CD14-positive monocyte (primary cell): ENCODE results near the gene CNTNAP2. TPM values are rescaled to one million over a fixed set of nuclear protein-coding genes. Genes with fewer than 3 reads are reported as not detected.

Experiments
- DNase-seq, 3 donors: peaks; one replicate each; pipeline ENCODE4 v3.0.0-alpha.2; 2011 to 2022
- H2AFZ ChIP-seq: 2 replicates; pipeline ENCODE4 v1.6.0; 2012; ENCODE audit warnings: mild to moderate bottlenecking, low read depth, low read length, inconsistent platforms; ENCODE audit not compliant: insufficient read depth, poor library complexity, severe bottlenecking
- H3K27ac ChIP-seq, 2 donors: 1 replicate in 1 of 2; 2 replicates in 1 of 2; pipeline ENCODE4 v1.5.1; 2012 to 2013; ENCODE audit warnings: low read length in 2 of 2, control low read depth in 1 of 2, inconsistent platforms in 1 of 2, low read depth in 1 of 2, mild to moderate bottlenecking in 1 of 2
- H3K27me3 ChIP-seq, 2 donors: one replicate each; pipeline versions ENCODE4 v1.6.0 to v1.6.1; 2011 to 2013; ENCODE audit warnings: low read length in 2 of 2; ENCODE audit not compliant: control insufficient read depth in 2 of 2, insufficient read depth in 2 of 2
- H3K36me3 ChIP-seq, 2 donors: replicated peaks in 1 of 2; 1 replicate in 1 of 2; 2 replicates in 1 of 2; pipeline versions ENCODE4 v1.5.1 to v1.6.1; 2012 to 2013; ENCODE audit warnings: low read length in 2 of 2, control low read depth in 1 of 2, inconsistent platforms in 1 of 2, mild to moderate bottlenecking in 1 of 2; ENCODE audit not compliant: insufficient read depth in 2 of 2, control insufficient read depth in 1 of 2
- H3K4me1 ChIP-seq, 2 donors: 1 replicate in 1 of 2; 2 replicates in 1 of 2; pipeline versions ENCODE4 v1.5.1 to v1.6.1; 2012 to 2013; ENCODE audit warnings: low read length in 2 of 2, control low read depth in 1 of 2, inconsistent platforms in 1 of 2, mild to moderate bottlenecking in 1 of 2, moderate library complexity in 1 of 2; ENCODE audit not compliant: insufficient read depth in 2 of 2, control insufficient read depth in 1 of 2
- H3K4me2 ChIP-seq: replicated peaks from 2 replicates; pipeline ENCODE3; 2012; ENCODE audit warnings: low read length, moderate library complexity, mild to moderate bottlenecking; ENCODE audit not compliant: poor library complexity, severe bottlenecking; ENCODE audit errors: extremely low read depth
- H3K4me3 ChIP-seq, 3 experiments: fragments of 200-600 bp in 1 of 3; sonication (generic) in 1 of 3; replicated peaks in 1 of 3; 1 replicate in 2 of 3; 2 replicates in 1 of 3; pipeline ENCODE4 v1.5.1; 2011 to 2013; ENCODE audit warnings: low read length in 3 of 3, mild to moderate bottlenecking in 3 of 3, control low read depth in 2 of 3, low read depth in 2 of 3, inconsistent platforms in 1 of 3, moderate library complexity in 1 of 3
- H3K79me2 ChIP-seq: 2 replicates; pipeline ENCODE4 v1.6.0; 2012; ENCODE audit warnings: mild to moderate bottlenecking, control low read depth, inconsistent platforms, low read length, moderate library complexity; ENCODE audit not compliant: insufficient read depth
- H3K9ac ChIP-seq: 2 replicates; pipeline ENCODE4 v1.6.0; 2017; ENCODE audit warnings: low read length, mild to moderate bottlenecking; ENCODE audit not compliant: insufficient read depth, poor library complexity, severe bottlenecking
- H3K9me3 ChIP-seq, 2 donors: replicated peaks in 1 of 2; 1 replicate in 1 of 2; 2 replicates in 1 of 2; pipeline versions ENCODE4 v1.5.1 to v1.6.1; 2012 to 2013; ENCODE audit warnings: low read length in 2 of 2, control low read depth in 1 of 2; ENCODE audit not compliant: control insufficient read depth in 1 of 2, insufficient read depth in 1 of 2
- H4K20me1 ChIP-seq: 2 replicates; pipeline ENCODE4 v1.6.0; 2012; ENCODE audit warnings: mild to moderate bottlenecking, low read length, control low read depth, moderate library complexity; ENCODE audit not compliant: insufficient read depth
- H3K27ac Mint-ChIP-seq, 7 donors: one replicate each; pipeline ENCODE4 v1.8.0; 2020; ENCODE audit warnings: mild to moderate bottlenecking in 7 of 7, mixed read lengths in 7 of 7, moderate library complexity in 6 of 7, inconsistent platforms in 2 of 7
- H3K27me3 Mint-ChIP-seq, 3 donors: one replicate each; pipeline ENCODE4 v1.8.0; 2021 to 2022; ENCODE audit warnings: low read depth in 3 of 3, mild to moderate bottlenecking in 3 of 3, mixed read lengths in 3 of 3, moderate library complexity in 3 of 3, inconsistent platforms in 1 of 3
- H3K36me3 Mint-ChIP-seq, 2 donors: one replicate each; pipeline ENCODE4 v1.8.0; 2020; ENCODE audit warnings: mixed read lengths in 2 of 2, inconsistent platforms in 1 of 2, mild to moderate bottlenecking in 1 of 2
- H3K4me1 Mint-ChIP-seq: one replicate; pipeline ENCODE4 v1.8.0; 2020; ENCODE audit warnings: mild to moderate bottlenecking, mixed read lengths
- H3K4me3 Mint-ChIP-seq, 2 donors: one replicate each; pipeline ENCODE4 v1.8.0; 2020; ENCODE audit warnings: mild to moderate bottlenecking in 2 of 2, mixed read lengths in 2 of 2, moderate library complexity in 1 of 2
- H3K9me3 Mint-ChIP-seq, 7 donors: one replicate each; pipeline ENCODE4 v1.8.0; 2020 to 2022; ENCODE audit warnings: mixed read lengths in 7 of 7, mild to moderate bottlenecking in 6 of 7, moderate library complexity in 6 of 7, inconsistent platforms in 2 of 7
- CTCF ChIP-seq: fragments of 200-600 bp; IDR thresholded peaks from one replicate; pipeline ENCODE4 v1.8.0; 2022; ENCODE audit warnings: antibody characterized with exemption, mild to moderate bottlenecking
- WGBS: methylation state at CpG from one replicate; pipeline ENCODE4 v1.1.5; 2013; ENCODE audit warnings: missing lambda C conversion rate; ENCODE audit not compliant: insufficient coverage; 5-methylcytosine and 5-hydroxymethylcytosine counted together
- intact Hi-C, 2 donors: fragments of 100-400 bp; cut with micrococcal nuclease; formaldehyde crosslinking; loops; one replicate each; pipeline versions ENCODE4 v1.15.0 to v1.15.1; 2023
- polyA plus RNA-seq, 3 donors: library from polyadenylated mRNA; depleted of rRNA in 1 of 3; unstranded in 2 of 3; stranded (reverse) in 1 of 3; fragments of 300-500 nt in 2 of 3; fragments of >200 nt in 1 of 3; fragmentation: Illumina TruSeq in 2 of 3; gene quantifications; 1 replicate in 2 of 3; 2 replicates in 1 of 3; pipeline ENCODE4 v1.2.3, GENCODE V29; 2012 to 2021

The CNTNAP2 gene
- polyA plus RNA-seq, 3 donors: 0.01 TPM; not detected in 2

GRCh38 chr7:146655928-146656797 is 539.6 kb downstream of the CNTNAP2 start:
- Mint-ChIP-seq H3K27me3 (peaks cover 0 to 1% (median 0%) of the 10 kb centered on the region in 3 donors), H3K4me1 (peaks cover 14% of the 10 kb centered on the region), H3K27ac (no peak overlapping the region), H3K4me3 (no peak overlapping the region), H3K36me3 (no peaks in the 10 kb centered on the region), H3K9me3 (no peaks in the 10 kb centered on the region)
- intact Hi-C loops: no loop called here
- no peak overlapping the region for H3K9ac ChIP-seq
- no peaks in the 10 kb centered on the region for H3K36me3 ChIP-seq
- WGBS: 0% methylated on average over 4 of the region's 9 CpGs
- H3K27ac ChIP-seq: no peak overlapping the region
- H2AFZ ChIP-seq: no peak overlapping the region
- H4K20me1 ChIP-seq: no peaks in the 10 kb centered on the region
- no peaks in the 10 kb centered on the region for H3K9me3 ChIP-seq
- H3K27me3 ChIP-seq: no peaks in the 10 kb centered on the region
- DNase-seq: no peak
- H3K4me3 ChIP-seq: no peak overlapping the region
- no peaks in the 10 kb centered on the region for H3K79me2 ChIP-seq
- no peak for TF ChIP-seq CTCF
- no peak overlapping the region for H3K4me2 ChIP-seq
- no peaks in the 10 kb centered on the region for H3K4me1 ChIP-seq

- Histone ChIP-seq H3K27ac (no peak overlapping the region), H3K79me2 (no peaks in the 10 kb centered on the region), H3K36me3 (no peaks in the 10 kb centered on the region), H3K4me2 (no peak overlapping the region), H3K4me3 (no peak overlapping the region), H2AFZ (no peak overlapping the region), H4K20me1 (no peaks in the 10 kb centered on the region), H3K9me3 (no peaks in the 10 kb centered on the region), H3K4me1 (no peaks in the 10 kb centered on the region), H3K27me3 (no peaks in the 10 kb centered on the region), H3K9ac (no peak overlapping the region)
- no peak for TF ChIP-seq CTCF
- no peak for DNase-seq
- Mint-ChIP-seq H3K36me3 (no peaks in the 10 kb centered on the region), H3K4me1 (peaks cover 14% of the 10 kb centered on the region), H3K27ac (no peak overlapping the region), H3K9me3 (no peaks in the 10 kb centered on the region), H3K4me3 (no peak overlapping the region), H3K27me3 (peaks cover 0 to 1% (median 0%) of the 10 kb centered on the region in 3 donors)
- intact Hi-C loops: no loop called here
- no CpG with 5 or more reads among the region's 1 CpG for WGBS
Observed at GRCh38 chr7:146656988-146657387, 540.4 kb downstream of the CNTNAP2 start.
